ENCODE measurements around the gene SEMA3B.

- no peak for TF ChIP-seq CTCF (IDR thresholded peaks at IDR 0.05)
- TF ChIP-seq POLR2A (IDR thresholded peaks at IDR 0.05): peak; percentile 65
These were observed at the start of gene SEMA3B for GRCh38 chr3:50268703-50269451.

Measured in prostate gland (tissue), 2 donors.